ENCODE measurements around the gene PM20D2. TPM values are rescaled to one million over a fixed set of nuclear protein-coding genes. Genes with fewer than 3 reads are reported as not detected.

PM20D2 gene
- total and polyA plus RNA-seq, 2 of the 13 experiments (the other 11 are each of a cell fraction or from before 2014, with no cell fraction given), result 13.3 to 26.3 TPM

GRCh38 chr6:89199579-89199978, 53.7 kb downstream of the PM20D2 start:
- Histone ChIP-seq H3K36me3 (replicated peaks in 1 of 2; ENCODE audit: control insufficient read depth in 1 of 2, insufficient read depth in 2 of 2, low read length in 2 of 2) (no peaks in the 10 kb centered on the region), H4K20me1 (ENCODE audit: insufficient read depth, low read length) (no peaks in the 10 kb centered on the region), H3K4me2 (ENCODE audit: low read depth, low read length) (no peak overlapping the region), H3K79me2 (ENCODE audit: insufficient read depth, low read length) (no peaks in the 10 kb centered on the region), H2AFZ (ENCODE audit: low read length) (no peak overlapping the region), H3K4me1 (ENCODE audit: insufficient read depth, low read length) (no peaks in the 10 kb centered on the region), H3K4me3 (replicated peaks in 1 of 3; ENCODE audit: insufficient read depth in 1 of 3, low read depth in 2 of 3, low read length in 3 of 3) (no peak overlapping the region), H3K9me3 (ENCODE audit: low read length) (peaks cover 6% of the 10 kb centered on the region; the same call in 1 of the 2 replicates), H3K27ac (ENCODE audit: extremely low read length, insufficient read depth, low read length) (no peak overlapping the region), H3K27me3 (ENCODE audit: control insufficient read depth in 1 of 2, insufficient read depth in 2 of 2, low read length in 2 of 2) (peaks cover 0 to 3% of the 10 kb centered on the region in 2 experiments; a peak in 1 of 5 replicates), H3K9ac (ENCODE audit: insufficient read depth, low read depth, low read length) (no peak overlapping the region)
- intact Hi-C loops (cut with micrococcal nuclease; ENCODE audit: unreplicated experiment), result no loop called here
- FAIRE-seq, result no peak
- 0% methylated on average over 2 of the region's 2 CpGs for WGBS (ENCODE audit: low lambda C conversion rate)
- TF ChIP-seq YEATS4 (CRISPR knock-in tag; IDR thresholded peaks at IDR 0.05; ENCODE audit: borderline replicate concordance) (no peak), SP4 (CRISPR knock-in tag; IDR thresholded peaks at IDR 0.05) (no peak), ZSCAN12 (CRISPR knock-in tag; IDR thresholded peaks at IDR 0.05) (no peak), PCBP1 (IDR thresholded peaks at IDR 0.05; ENCODE audit: borderline replicate concordance, low read depth, low read length) (no peak), REXO4 (CRISPR knock-in tag; IDR thresholded peaks at IDR 0.05; ENCODE audit: borderline replicate concordance) (no peak), FOXK1 (CRISPR knock-in tag; IDR thresholded peaks at IDR 0.05; ENCODE audit: borderline replicate concordance, low read depth) (no peak), KMT2A (CRISPR knock-in tag; IDR thresholded peaks at IDR 0.05) (no peak), MED1 (CRISPR knock-in tag; IDR thresholded peaks at IDR 0.05) (no peak), ZSCAN29 (CRISPR knock-in tag; conservative IDR thresholded peaks at IDR 0.05) (no peak)
- TF ChIP-seq, protein P1, sequence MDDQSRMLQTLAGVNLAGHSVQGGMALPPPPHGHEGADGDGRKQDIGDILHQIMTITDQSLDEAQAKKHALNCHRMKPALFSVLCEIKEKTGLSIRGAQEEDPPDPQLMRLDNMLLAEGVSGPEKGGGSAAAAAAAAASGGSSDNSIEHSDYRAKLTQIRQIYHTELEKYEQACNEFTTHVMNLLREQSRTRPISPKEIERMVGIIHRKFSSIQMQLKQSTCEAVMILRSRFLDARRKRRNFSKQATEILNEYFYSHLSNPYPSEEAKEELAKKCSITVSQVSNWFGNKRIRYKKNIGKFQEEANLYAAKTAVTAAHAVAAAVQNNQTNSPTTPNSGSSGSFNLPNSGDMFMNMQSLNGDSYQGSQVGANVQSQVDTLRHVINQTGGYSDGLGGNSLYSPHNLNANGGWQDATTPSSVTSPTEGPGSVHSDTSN (CRISPR knock-in tag; IDR thresholded peaks at IDR 0.05; ENCODE audit: borderline replicate concordance), result no peak
- BruUV-seq (replicated peaks), result no TSS peak
- ATAC-seq, result no peak
- ChIA-PET CTCF (ENCODE audit: low intra/inter-chr PET ratio, low total read pairs) (no interaction called here), POLR2A (no interaction called here)
- in situ Hi-C loops (cut with HindIII; ENCODE audit: extremely low pct_ligation_motif_present, low pct_unique_long_range_greater_than_20kb), result no loop called here
- DNase-seq (ENCODE audit: low spot score), result no peak

All from HepG2 (cell line).